Activated T-cell treated with anti-CD3 and anti-CD28 coated beads, Interleukin-2, amount 50 U/mL, for 72 hours (primary cell): ENCODE measurements around the gene MEP1B. TPM values are rescaled to one million over a fixed set of nuclear protein-coding genes. Genes with fewer than 3 reads are reported as not detected.

ENCODE experiments used
- ATAC-seq, 2 donors: fragments of 150-1000 bp; cut with Tn5 transposase; replicated peaks in 1 of 2; 2 replicates each; pipeline ENCODE4 v1.10.0; 2021; ENCODE audit warnings: moderate library complexity in 2 of 2, mild to moderate bottlenecking in 1 of 2
- DNase-seq, 2 donors: peaks; one replicate each; pipeline ENCODE4 v3.0.0; 2021 to 2022; ENCODE audit warnings: mixed read lengths in 1 of 2
- H3K27ac Mint-ChIP-seq: one replicate; pipeline ENCODE4 v1.8.0; 2022; ENCODE audit warnings: mild to moderate bottlenecking, moderate library complexity, mixed read lengths
- H3K27me3 Mint-ChIP-seq: one replicate; pipeline ENCODE4 v1.8.0; 2022; ENCODE audit warnings: low read depth, mixed read lengths
- H3K36me3 Mint-ChIP-seq, 2 donors: one replicate each; pipeline ENCODE4 v1.8.0; 2022; ENCODE audit warnings: mixed read lengths in 2 of 2, mild to moderate bottlenecking in 1 of 2; ENCODE audit not compliant: insufficient read depth in 2 of 2
- H3K4me1 Mint-ChIP-seq: one replicate; pipeline ENCODE4 v1.8.0; 2022; ENCODE audit warnings: low read depth, mixed read lengths
- H3K4me3 Mint-ChIP-seq, 2 donors: one replicate each; pipeline ENCODE4 v1.8.0; 2022; ENCODE audit warnings: mild to moderate bottlenecking in 2 of 2, mixed read lengths in 2 of 2, moderate library complexity in 2 of 2
- H3K9me3 Mint-ChIP-seq, 2 donors: one replicate each; pipeline ENCODE4 v1.8.0; 2022; ENCODE audit warnings: mixed read lengths in 2 of 2
- total RNA-seq, 2 donors: library from RNA; stranded (reverse); gene quantifications; one replicate each; pipeline ENCODE4 v1.2.3, GENCODE V29; 2022

MEP1B gene
- total RNA-seq, 2 donors from 2014 or later = not detected

DNA sequence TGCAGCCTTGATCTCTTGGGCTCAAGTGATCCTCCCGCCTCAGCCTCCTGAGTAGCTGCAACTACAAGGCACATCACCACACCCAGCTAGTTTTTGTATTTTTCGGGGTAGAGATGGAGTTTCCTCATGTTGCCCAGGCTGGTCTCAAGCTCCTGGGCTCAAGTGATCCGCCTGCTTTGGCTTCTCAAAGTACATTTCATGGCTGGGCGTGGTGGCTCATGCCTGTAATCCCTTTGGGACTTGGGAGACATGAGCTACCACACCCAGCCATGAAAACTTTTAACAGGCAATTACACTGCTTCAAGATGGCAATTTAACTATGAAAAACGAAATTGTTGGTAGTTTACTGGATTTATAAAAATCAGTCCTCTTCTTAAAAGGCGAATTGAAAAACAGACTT, 69.7 kb downstream of the MEP1B start:
- no peak for ATAC-seq
- no peaks in the 10 kb centered on the region for H3K9me3 Mint-ChIP-seq
- H3K4me1 Mint-ChIP-seq = peaks cover 5% of the 10 kb centered on the region
- H3K27ac Mint-ChIP-seq = no peak overlapping the region
- no peaks in the 10 kb centered on the region for H3K36me3 Mint-ChIP-seq
- H3K4me3 Mint-ChIP-seq = no peak overlapping the region
- no peak for DNase-seq
- peaks cover 39% of the 10 kb centered on the region for H3K27me3 Mint-ChIP-seq

DNA sequence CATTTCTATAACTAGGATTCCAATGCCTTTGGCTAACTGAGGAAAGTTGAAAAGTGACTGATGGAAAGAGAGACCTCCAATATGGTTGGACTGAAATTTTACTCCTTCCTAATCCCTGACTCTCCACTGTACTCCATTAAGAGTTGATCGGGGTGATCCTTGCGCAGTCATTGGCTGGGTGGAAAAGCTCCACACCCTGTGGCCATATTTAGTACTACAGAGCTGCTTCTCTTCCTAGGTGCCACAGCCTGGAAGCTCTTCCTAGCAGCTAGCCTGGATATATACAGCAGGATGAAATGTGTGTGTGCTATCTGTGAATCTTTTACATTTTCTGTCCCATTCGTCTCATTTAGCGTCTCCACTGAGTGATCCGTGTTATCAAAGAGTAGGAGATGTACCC, 71.2 kb downstream of the MEP1B start:
- no peak overlapping the region for H3K4me3 Mint-ChIP-seq
- peaks cover 5% of the 10 kb centered on the region for H3K4me1 Mint-ChIP-seq
- ATAC-seq (no peak), DNase-seq (no peak)
- H3K27me3 Mint-ChIP-seq = peaks cover 39% of the 10 kb centered on the region
- H3K9me3 Mint-ChIP-seq = no peaks in the 10 kb centered on the region
- H3K27ac Mint-ChIP-seq = no peak overlapping the region
- H3K36me3 Mint-ChIP-seq = no peaks in the 10 kb centered on the region

- Mint-ChIP-seq H3K4me3 (no peak overlapping the region), H3K27me3 (peaks cover 32% of the 10 kb centered on the region), H3K9me3 (no peaks in the 10 kb centered on the region), H3K4me1 (peaks cover 5% of the 10 kb centered on the region), H3K36me3 (no peaks in the 10 kb centered on the region), H3K27ac (no peak overlapping the region)
- ATAC-seq = no peak
- no peak for DNase-seq
These were observed 72.3 kb downstream of the MEP1B start for GRCh38 chr18:32262092-32262491.

GRCh38 chr18:32264401-32264800, 74.6 kb downstream of the MEP1B start:
- peaks cover 17% of the 10 kb centered on the region for H3K27me3 Mint-ChIP-seq
- no peak overlapping the region for H3K27ac Mint-ChIP-seq
- DNase-seq (no peak), ATAC-seq (no peak)
- no peaks in the 10 kb centered on the region for H3K9me3 Mint-ChIP-seq
- H3K4me1 Mint-ChIP-seq = no peaks in the 10 kb centered on the region
- no peaks in the 10 kb centered on the region for H3K36me3 Mint-ChIP-seq
- H3K4me3 Mint-ChIP-seq = no peak overlapping the region

DNA sequence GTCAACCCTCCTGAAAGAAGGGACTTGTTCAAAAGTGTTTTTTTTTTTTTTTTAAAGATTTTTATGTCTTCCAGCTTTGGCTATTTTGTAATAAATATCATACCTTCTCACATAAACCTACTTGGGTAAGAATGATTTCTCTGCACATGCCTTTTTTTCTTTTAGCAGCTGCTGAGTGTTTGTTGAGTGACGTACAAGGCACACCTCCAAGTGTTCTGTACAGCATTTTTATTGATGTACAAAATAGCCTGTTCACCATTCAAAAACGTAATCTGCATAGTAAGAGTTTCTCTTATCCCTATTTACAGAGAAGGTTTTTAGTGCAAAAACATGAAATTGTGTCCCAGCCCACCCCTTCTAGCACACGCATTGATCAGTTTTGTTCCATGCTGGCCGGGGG, 77.6 kb downstream of the MEP1B start:
- Mint-ChIP-seq H3K9me3 (no peaks in the 10 kb centered on the region), H3K4me1 (no peaks in the 10 kb centered on the region), H3K36me3 (no peaks in the 10 kb centered on the region), H3K4me3 (no peak overlapping the region), H3K27me3 (no peaks in the 10 kb centered on the region), H3K27ac (no peak overlapping the region)
- no peak for ATAC-seq
- DNase-seq = no peak

Other genes with a start within 250 kb of the MEP1B start
- 10 to 100 TPM; 39.1 to 40.9 TPM for gene TRAPPC8, start 246.9 kb upstream of the MEP1B start, total RNA-seq
- 10 to 100 TPM; 40.5 to 43.3 TPM for gene RNF125, start 171.2 kb upstream of the MEP1B start, total RNA-seq
- gene RNF138, start 98.2 kb upstream of the MEP1B start, total RNA-seq = 10 to 100 TPM; 74.7 to 79.9 TPM